NCI-H1092 treated with DMSO at 0.1 percent for 48 hours (cell line): Measurements from ENCODE around the gene CCDC13.
"Not testable (repeated sequence)": the region's sequence is repeated elsewhere in the genome, so short reads cannot be mapped to it uniquely, and the experiment has no call there.

Experiments used
- DNase-seq: peaks from one replicate; lab custom pipeline; 2025; lab: John Stamatoyannopoulos, UW

Gene CCDC13

GRCh38 chr3:42772670-42773408, at the start of gene CCDC13:
Gene CCDC13 (minus strand): TSS chr3:42773253. CDS start chr3:42758345, 14,908 bp downstream.
- peak; percentile 78 for DNase-seq

GRCh38 chr3:42822828-42823227, 49.8 kb upstream of the CCDC13 start:
- DNase-seq = no peak

GRCh38 chr3:42820746-42821051, 47.6 kb upstream of the CCDC13 start:
- no peak for DNase-seq

GRCh38 chr3:42819351-42819965, 46.4 kb upstream of the CCDC13 start:
- DNase-seq = peak; percentile 95

GRCh38 chr3:42815826-42816225, 42.8 kb upstream of the CCDC13 start:
- no peak for DNase-seq

GRCh38 chr3:42814914-42815507, 42.0 kb upstream of the CCDC13 start:
- DNase-seq = no peak

GRCh38 chr3:42814246-42814645, 41.2 kb upstream of the CCDC13 start:
- no peak for DNase-seq

- not testable (repeated sequence) for DNase-seq
These were observed 38.2 kb upstream of the CCDC13 start for GRCh38 chr3:42811118-42811883.

GRCh38 chr3:42810706-42811105, 37.7 kb upstream of the CCDC13 start:
- not testable (repeated sequence) for DNase-seq

GRCh38 chr3:42809202-42809601, 36.1 kb upstream of the CCDC13 start, which contains the start of gene ACKR2:
Gene ACKR2 (plus strand): TSS chr3:42809445. CDS start chr3:42864503, 55,058 bp downstream.
- DNase-seq = no peak

GRCh38 chr3:42807929-42808328, 34.9 kb upstream of the CCDC13 start:
- no peak for DNase-seq

GRCh38 chr3:42805141-42805821, 32.2 kb upstream of the CCDC13 start:
- no peak for DNase-seq

- DNase-seq = peak; percentile 35
These were observed 31.7 kb upstream of the CCDC13 start for GRCh38 chr3:42804831-42805132.

- DNase-seq = peak; percentile 93
These were observed 31.2 kb upstream of the CCDC13 start, which contains the start of gene HIGD1A for GRCh38 chr3:42804106-42804830. Gene HIGD1A (minus strand): TSS chr3:42804490. CDS start chr3:42794253, 10,237 bp downstream.

GRCh38 chr3:42803414-42804105, 30.5 kb upstream of the CCDC13 start:
- peak; percentile 26 for DNase-seq

- no peak for DNase-seq
These were observed 29.9 kb upstream of the CCDC13 start for GRCh38 chr3:42802876-42803413.

- no peak for DNase-seq
These were observed 28.7 kb upstream of the CCDC13 start for GRCh38 chr3:42801784-42802183.

- DNase-seq = no peak
These were observed 28.1 kb upstream of the CCDC13 start for GRCh38 chr3:42801048-42801620.

- DNase-seq = no peak
These were observed 27.2 kb upstream of the CCDC13 start for GRCh38 chr3:42800251-42800650.

- no peak for DNase-seq
These were observed 26.3 kb upstream of the CCDC13 start for GRCh38 chr3:42799376-42799775.
